SU-DHL-6 (cell line): ENCODE data around the gene TNFSF11.

Source experiments
- H2AFZ ChIP-seq: fragments of 200-600 bp; sonication (generic); 2 replicates; pipeline ENCODE4 v1.6.1; 2014; ENCODE audit warnings: low read depth, mild to moderate bottlenecking, moderate library complexity, mixed read lengths, antibody characterized with exemption, low read length; ENCODE audit not compliant: severe bottlenecking
- H3F3A ChIP-seq: fragments of 200-600 bp; shearing (Covaris generic); 2 replicates; pipeline ENCODE4 v1.6.0; 2016; ENCODE audit warnings: antibody characterized with exemption, mild to moderate bottlenecking; ENCODE audit not compliant: insufficient read depth
- H3K27ac ChIP-seq: fragments of 200-600 bp; sonication (generic); 2 replicates; pipeline ENCODE4 v1.5.1; 2016; ENCODE audit warnings: low read depth, mild to moderate bottlenecking, low read length, moderate library complexity, mixed read lengths
- H3K27me3 ChIP-seq: fragments of 200-600 bp; sonication (generic), shearing (Covaris generic); 2 replicates; pipeline ENCODE4 v1.6.0; 2014; ENCODE audit warnings: mild to moderate bottlenecking, low read length
- H3K36me3 ChIP-seq: fragments of 200-600 bp; sonication (generic); 2 replicates; pipeline ENCODE4 v1.6.1; 2014; ENCODE audit warnings: mild to moderate bottlenecking, low read length, mixed read lengths
- H3K4me2 ChIP-seq: fragments of 300-600, 200-600 bp; shearing (Covaris generic), sonication (generic); 2 replicates; pipeline ENCODE4 v1.6.0; 2014; ENCODE audit warnings: low read length, low read depth, mild to moderate bottlenecking; ENCODE audit not compliant: poor library complexity, severe bottlenecking
- H3K4me3 ChIP-seq: fragments of 200-600 bp; sonication (generic); 2 replicates; pipeline ENCODE4 v1.5.1; 2014; ENCODE audit warnings: antibody characterized with exemption, low read length, mild to moderate bottlenecking, mixed read lengths; ENCODE audit not compliant: insufficient read depth, poor library complexity, severe bottlenecking
- H3K79me2 ChIP-seq: fragments of 200-600 bp; sonication (generic); 2 replicates; pipeline ENCODE4 v1.6.1; 2014; ENCODE audit warnings: mild to moderate bottlenecking, low read length, moderate library complexity; ENCODE audit not compliant: insufficient read depth
- H3K9ac ChIP-seq: fragments of 200-600 bp; sonication (generic); 2 replicates; pipeline ENCODE4 v1.7.0; 2014; ENCODE audit warnings: mild to moderate bottlenecking, low read length
- H3K9me2 ChIP-seq: fragments of 200-600 bp; sonication (generic); replicated peaks from 2 replicates; pipeline ENCODE4 v1.6.1; 2014; ENCODE audit warnings: low read length; ENCODE audit not compliant: insufficient read depth
- H3K9me3 ChIP-seq: fragments of 200-600 bp; sonication (generic); 2 replicates; pipeline ENCODE4 v1.6.1; 2014; ENCODE audit warnings: low read length, mixed read lengths; ENCODE audit not compliant: insufficient read depth
- H4K20me1 ChIP-seq: fragments of 200-600 bp; sonication (generic); 2 replicates; pipeline ENCODE4 v1.6.1; 2014; ENCODE audit warnings: low read depth, mild to moderate bottlenecking, antibody characterized with exemption, low read length, moderate library complexity, mixed read lengths
- EZH2phosphoT487 ChIP-seq: fragments of 200-600 bp; sonication (generic), shearing (Covaris generic); conservative IDR thresholded peaks from 2 replicates; pipeline ENCODE4 v1.6.1; 2018; ENCODE audit warnings: mild to moderate bottlenecking, antibody characterized with exemption, low read length, moderate library complexity, mixed read lengths
- TF ChIP-seq, protein P1 (sequence below): fragments of 200-600 bp; sonication (generic); IDR thresholded peaks from one replicate; pipeline ENCODE4 v1.5.1; 2017; ENCODE audit warnings: antibody characterized with exemption, mild to moderate bottlenecking, low read length, moderate library complexity; ENCODE audit not compliant: insufficient read depth, poor library complexity, severe bottlenecking

The TNFSF11 gene, protein sequence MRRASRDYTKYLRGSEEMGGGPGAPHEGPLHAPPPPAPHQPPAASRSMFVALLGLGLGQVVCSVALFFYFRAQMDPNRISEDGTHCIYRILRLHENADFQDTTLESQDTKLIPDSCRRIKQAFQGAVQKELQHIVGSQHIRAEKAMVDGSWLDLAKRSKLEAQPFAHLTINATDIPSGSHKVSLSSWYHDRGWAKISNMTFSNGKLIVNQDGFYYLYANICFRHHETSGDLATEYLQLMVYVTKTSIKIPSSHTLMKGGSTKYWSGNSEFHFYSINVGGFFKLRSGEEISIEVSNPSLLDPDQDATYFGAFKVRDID

DNA sequence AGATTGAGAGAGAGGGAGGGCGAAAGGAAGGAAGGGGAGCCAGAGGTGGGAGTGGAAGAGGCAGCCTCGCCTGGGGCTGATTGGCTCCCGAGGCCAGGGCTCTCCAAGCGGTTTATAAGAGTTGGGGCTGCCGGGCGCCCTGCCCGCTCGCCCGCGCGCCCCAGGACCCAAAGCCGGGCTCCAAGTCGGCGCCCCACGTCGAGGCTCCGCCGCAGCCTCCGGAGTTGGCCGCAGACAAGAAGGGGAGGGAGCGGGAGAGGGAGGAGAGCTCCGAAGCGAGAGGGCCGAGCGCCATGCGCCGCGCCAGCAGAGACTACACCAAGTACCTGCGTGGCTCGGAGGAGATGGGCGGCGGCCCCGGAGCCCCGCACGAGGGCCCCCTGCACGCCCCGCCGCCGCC, at the start of gene TNFSF11:
Gene TNFSF11 (plus strand): TSS at position 142 of the 400 bp plus-strand sequence. CDS start 152 bp downstream, at position 294.
- no peaks in the 10 kb centered on the region for H3K9me3 ChIP-seq
- H3K9ac ChIP-seq, result no peak within 1 kb of the TSS
- H3F3A ChIP-seq, result no peaks in the 10 kb centered on the region
- H3K36me3 ChIP-seq, result no peaks in the 10 kb centered on the region
- no peak within 1 kb of the TSS for H3K4me3 ChIP-seq
- H4K20me1 ChIP-seq, result no peaks in the 10 kb centered on the region
- TF ChIP-seq, protein P1, sequence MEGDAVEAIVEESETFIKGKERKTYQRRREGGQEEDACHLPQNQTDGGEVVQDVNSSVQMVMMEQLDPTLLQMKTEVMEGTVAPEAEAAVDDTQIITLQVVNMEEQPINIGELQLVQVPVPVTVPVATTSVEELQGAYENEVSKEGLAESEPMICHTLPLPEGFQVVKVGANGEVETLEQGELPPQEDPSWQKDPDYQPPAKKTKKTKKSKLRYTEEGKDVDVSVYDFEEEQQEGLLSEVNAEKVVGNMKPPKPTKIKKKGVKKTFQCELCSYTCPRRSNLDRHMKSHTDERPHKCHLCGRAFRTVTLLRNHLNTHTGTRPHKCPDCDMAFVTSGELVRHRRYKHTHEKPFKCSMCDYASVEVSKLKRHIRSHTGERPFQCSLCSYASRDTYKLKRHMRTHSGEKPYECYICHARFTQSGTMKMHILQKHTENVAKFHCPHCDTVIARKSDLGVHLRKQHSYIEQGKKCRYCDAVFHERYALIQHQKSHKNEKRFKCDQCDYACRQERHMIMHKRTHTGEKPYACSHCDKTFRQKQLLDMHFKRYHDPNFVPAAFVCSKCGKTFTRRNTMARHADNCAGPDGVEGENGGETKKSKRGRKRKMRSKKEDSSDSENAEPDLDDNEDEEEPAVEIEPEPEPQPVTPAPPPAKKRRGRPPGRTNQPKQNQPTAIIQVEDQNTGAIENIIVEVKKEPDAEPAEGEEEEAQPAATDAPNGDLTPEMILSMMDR, result no peak
- TF ChIP-seq EZH2phosphoT487, result no peak
- no peak within 1 kb of the TSS for H2AFZ ChIP-seq
- peak within 1 kb of the TSS; percentile 39 for H3K4me2 ChIP-seq
- H3K9me2 ChIP-seq, result no peaks in the 10 kb centered on the region
- H3K27ac ChIP-seq, result no peak within 1 kb of the TSS
- no peaks in the 10 kb centered on the region for H3K79me2 ChIP-seq
- H3K27me3 ChIP-seq, result no peaks in the 10 kb centered on the region

DNA sequence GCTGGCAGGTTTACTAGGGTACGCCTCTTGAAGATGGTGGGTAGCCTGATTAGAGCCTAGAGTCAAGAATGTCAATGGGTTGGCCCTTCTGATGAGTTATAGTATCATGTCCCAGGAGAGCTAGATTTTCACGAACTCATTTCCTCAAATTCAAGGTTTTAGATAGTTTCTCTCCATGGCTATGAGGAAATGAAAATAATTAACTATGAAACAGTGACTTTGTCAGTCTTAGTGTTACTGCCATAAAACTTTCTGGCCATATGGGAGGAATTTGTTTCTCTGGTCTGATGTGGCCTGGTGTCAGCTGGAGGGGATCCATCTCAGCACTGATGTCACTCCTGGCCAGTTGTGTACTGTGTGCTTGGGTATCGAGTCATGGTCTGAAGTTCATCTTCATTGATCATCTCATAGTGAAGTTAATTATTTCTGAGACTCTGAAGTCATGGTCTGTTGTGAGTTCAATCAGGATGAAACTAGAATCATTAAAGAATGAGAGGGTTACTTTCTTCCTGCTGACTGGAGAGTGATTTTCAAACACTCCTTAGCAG, 49.4 kb upstream of the TNFSF11 start:
- Histone ChIP-seq H3K36me3 (no peaks in the 10 kb centered on the region), H2AFZ (no peak overlapping the region), H3F3A (no peaks in the 10 kb centered on the region), H3K9me3 (no peaks in the 10 kb centered on the region), H3K27ac (no peak overlapping the region), H4K20me1 (no peaks in the 10 kb centered on the region), H3K79me2 (no peaks in the 10 kb centered on the region), H3K9me2 (no peaks in the 10 kb centered on the region), H3K9ac (no peak overlapping the region), H3K4me2 (no peak overlapping the region), H3K27me3 (no peaks in the 10 kb centered on the region), H3K4me3 (no peak overlapping the region)
- TF ChIP-seq, protein P1, result no peak
- TF ChIP-seq EZH2phosphoT487, result no peak

DNA sequence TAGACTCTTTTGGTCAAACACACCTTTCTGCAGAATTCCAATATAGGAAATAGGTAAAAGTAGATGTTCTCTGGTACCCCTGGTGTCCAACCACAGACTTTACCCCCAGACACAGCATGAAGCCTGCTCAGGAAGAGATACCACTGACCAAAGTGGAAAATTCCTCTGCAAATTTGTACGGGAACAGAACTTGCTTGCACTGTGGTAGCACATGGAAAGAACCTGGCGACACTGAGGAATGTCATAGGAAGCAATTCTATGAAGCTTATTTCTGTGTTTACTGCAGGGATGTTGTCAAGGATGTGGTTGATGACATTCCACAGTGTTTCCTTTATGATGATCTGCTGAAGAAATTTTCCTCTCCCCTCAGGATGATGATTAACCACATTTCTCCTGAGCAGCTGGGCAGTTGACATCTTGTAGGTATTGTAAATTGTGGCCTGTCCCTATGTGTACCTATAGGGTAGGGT, 48.9 kb upstream of the TNFSF11 start:
- Histone ChIP-seq H3F3A (no peaks in the 10 kb centered on the region), H3K79me2 (no peaks in the 10 kb centered on the region), H2AFZ (no peak overlapping the region), H3K27me3 (no peaks in the 10 kb centered on the region), H3K9me3 (no peaks in the 10 kb centered on the region), H3K4me2 (no peak overlapping the region), H3K27ac (no peak overlapping the region), H3K36me3 (no peaks in the 10 kb centered on the region), H3K4me3 (no peak overlapping the region), H4K20me1 (no peaks in the 10 kb centered on the region), H3K9me2 (no peaks in the 10 kb centered on the region), H3K9ac (no peak overlapping the region)
- TF ChIP-seq, protein P1, result no peak
- TF ChIP-seq EZH2phosphoT487, result no peak
